Stimulated activated naive CD8-positive, alpha-beta T cell treated with anti-CD3 and anti-CD28 coated beads, Interleukin-15, Interleukin-2, amounts not matched to agents 100 ng/mL and 50 ng/mL, for 24 hours (primary cell): ENCODE results near the gene RBMS3.
"Not testable (repeated sequence)": the region's sequence is repeated elsewhere in the genome, so short reads cannot be mapped to it uniquely, and the experiment has no call there.

Experiments
- H3K27ac Mint-ChIP-seq: one replicate; pipeline ENCODE4 v1.8.0; 2021; ENCODE audit warnings: mild to moderate bottlenecking, mixed read lengths
- H3K27me3 Mint-ChIP-seq: one replicate; pipeline ENCODE4 v1.8.0; 2021; ENCODE audit warnings: mixed read lengths
- H3K36me3 Mint-ChIP-seq: one replicate; pipeline ENCODE4 v1.8.0; 2021; ENCODE audit warnings: low read depth, mixed read lengths
- H3K4me1 Mint-ChIP-seq: one replicate; pipeline ENCODE4 v1.8.0; 2021; ENCODE audit warnings: low read depth, mixed read lengths
- H3K4me3 Mint-ChIP-seq: one replicate; pipeline ENCODE4 v1.8.0; 2021; ENCODE audit warnings: mild to moderate bottlenecking, mixed read lengths
- H3K9me3 Mint-ChIP-seq: one replicate; pipeline ENCODE4 v1.8.0; 2021; ENCODE audit warnings: mixed read lengths

The RBMS3 gene

DNA sequence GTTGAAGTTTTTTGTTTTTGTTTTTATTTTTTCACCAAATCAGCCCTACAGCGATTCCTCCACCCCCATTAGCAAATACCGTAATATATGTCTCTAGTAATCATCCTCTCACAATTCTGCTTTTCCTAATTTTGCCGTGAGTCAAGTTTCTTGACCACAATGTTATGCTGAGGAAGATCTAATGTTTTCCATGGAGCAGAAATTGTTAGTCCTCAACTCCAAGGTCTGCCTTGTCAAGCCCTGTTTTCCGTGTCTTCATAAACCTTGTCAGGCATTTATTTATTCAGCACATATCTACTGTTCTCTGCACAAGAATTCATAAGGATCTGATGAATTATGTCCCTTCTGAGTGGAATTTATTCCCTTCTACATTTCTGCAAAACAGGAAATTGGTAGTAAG is 372.8 kb downstream of the RBMS3 start:
- Mint-ChIP-seq H3K4me3 (no peak overlapping the region), H3K27me3 (no peaks in the 10 kb centered on the region), H3K27ac (no peak overlapping the region), H3K36me3 (no peaks in the 10 kb centered on the region), H3K9me3 (no peaks in the 10 kb centered on the region), H3K4me1 (no peaks in the 10 kb centered on the region)

DNA sequence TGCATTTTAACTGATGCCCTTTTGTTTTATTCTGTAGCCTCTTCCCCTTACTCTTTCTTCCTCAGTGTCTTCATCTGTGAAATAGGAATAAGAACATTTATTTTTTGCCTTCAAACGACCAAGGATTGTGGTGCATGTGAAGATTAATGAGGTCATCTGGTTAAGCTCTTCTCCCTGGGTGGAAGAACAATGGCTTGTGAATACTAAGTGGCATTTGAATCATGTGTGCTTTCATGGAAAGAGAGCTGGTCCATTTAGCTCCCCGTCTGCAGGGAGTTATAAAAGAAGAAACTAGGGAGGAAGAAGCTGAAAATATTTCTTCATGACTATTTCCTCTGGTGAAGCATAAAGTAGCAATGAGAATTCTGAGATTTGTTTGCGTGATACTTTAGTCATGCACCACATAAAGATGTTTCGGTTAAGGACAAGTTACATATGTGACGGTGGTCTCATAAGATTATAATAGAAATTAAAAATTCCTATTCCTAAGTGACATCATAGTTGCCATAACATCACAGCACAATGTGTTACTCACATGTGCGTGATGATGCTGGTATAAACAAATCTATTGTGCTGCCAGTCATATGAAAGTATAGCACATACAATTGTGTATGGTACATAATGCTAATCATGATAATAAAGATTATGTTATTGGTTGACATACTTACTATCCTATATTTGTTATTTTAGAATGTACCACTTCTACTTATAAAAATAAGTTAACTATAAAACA is 374.3 kb downstream of the RBMS3 start:
- Mint-ChIP-seq H3K27ac (no peak overlapping the region), H3K4me1 (no peaks in the 10 kb centered on the region)

DNA sequence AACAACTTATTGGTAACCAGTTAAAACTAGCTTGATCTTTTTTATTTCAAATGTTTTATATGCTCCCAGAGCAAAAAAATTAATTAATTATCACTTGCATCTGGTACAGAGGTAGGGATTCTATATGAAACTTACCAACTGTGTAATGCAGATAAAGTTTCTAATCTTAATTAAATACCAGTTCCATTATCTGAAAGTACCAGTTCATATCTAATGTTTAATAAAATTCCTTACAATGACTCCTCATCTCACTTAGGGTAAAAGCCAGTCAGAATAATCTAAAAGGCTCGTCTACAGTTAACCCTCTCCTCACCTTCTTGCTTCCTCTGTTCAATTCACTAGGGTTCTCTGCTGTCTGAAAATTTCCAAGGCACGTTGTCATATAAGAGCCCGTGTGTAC is 384.8 kb downstream of the RBMS3 start:
- H3K27ac Mint-ChIP-seq: no peak overlapping the region
- no peak overlapping the region for H3K4me3 Mint-ChIP-seq
- H3K27me3 Mint-ChIP-seq: no peaks in the 10 kb centered on the region
- H3K4me1 Mint-ChIP-seq: no peaks in the 10 kb centered on the region
- no peaks in the 10 kb centered on the region for H3K9me3 Mint-ChIP-seq
- no peaks in the 10 kb centered on the region for H3K36me3 Mint-ChIP-seq

More for the DNA sequence above, 374.3 kb downstream of the RBMS3 start:
- Mint-ChIP-seq H3K36me3 (no peaks in the 10 kb centered on the region), H3K9me3 (no peaks in the 10 kb centered on the region), H3K4me3 (no peak overlapping the region), H3K27me3 (no peaks in the 10 kb centered on the region)

DNA sequence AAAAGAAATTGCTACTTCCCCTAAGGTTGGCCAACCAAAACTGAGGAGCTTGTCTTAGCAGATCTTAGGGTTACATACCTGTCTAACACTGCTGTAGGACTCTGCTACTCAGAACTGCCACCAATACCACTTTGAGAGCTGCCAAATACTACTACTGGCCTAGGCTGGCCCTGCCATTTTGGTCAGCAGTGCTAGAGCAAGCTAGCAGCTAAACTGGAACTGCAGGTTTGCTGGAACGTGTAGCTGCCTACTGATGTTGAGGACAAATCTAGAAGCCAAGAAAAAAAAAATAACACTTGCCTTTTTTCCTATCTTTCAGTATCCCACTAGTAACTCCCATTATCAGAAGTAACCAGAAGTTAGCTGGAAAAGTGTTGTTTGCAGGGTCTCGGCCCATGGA is 387.4 kb downstream of the RBMS3 start:
- Mint-ChIP-seq H3K9me3 (peaks cover 5% of the 10 kb centered on the region), H3K4me1 (no peaks in the 10 kb centered on the region), H3K36me3 (no peaks in the 10 kb centered on the region), H3K27ac (no peak overlapping the region), H3K27me3 (no peaks in the 10 kb centered on the region), H3K4me3 (no peak overlapping the region)

DNA sequence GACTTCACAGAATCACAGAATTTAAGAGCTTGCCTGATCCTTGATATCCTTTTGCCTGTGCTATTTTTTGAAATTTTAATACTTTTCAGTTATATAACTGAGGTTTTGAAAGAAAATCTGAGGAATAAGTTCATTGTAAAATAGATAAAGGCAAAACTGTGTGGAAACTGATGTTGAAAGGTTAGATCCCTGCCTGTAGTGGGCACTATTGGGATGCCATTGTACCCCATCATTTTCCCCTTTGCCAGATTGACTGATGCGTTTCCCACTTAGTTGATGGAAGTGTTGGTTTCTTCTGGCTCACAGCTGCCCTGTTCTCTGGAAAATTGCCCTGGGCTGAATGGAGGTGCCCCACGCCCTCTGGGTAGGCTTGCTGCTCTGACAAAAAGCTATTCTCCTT is 387.9 kb downstream of the RBMS3 start:
- H3K27ac Mint-ChIP-seq: no peak overlapping the region

DNA sequence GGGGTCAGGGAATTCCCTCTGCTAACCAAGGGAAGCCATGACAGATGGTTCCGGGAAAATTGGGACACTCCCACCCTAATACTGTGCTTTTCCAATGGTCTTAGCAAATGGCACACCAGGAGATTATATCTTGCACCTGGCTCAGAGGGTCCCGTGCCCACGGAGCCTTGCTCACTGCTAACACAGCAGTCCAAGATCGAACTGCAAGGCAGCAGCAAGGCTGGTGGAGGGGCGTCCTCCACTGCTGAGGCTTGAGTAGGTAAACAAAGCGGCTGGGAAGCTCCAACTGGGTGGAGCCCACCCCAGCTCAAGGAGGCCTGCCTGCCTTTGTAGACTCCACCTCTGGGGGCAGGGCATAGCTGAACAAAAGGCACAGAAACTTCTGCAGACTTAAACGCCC is 389.6 kb downstream of the RBMS3 start:
- H3K4me3 Mint-ChIP-seq, H3K36me3 Mint-ChIP-seq, H3K27ac Mint-ChIP-seq, H3K27me3 Mint-ChIP-seq, H3K4me1 Mint-ChIP-seq: not testable (repeated sequence)
- peaks cover 10% of the 10 kb centered on the region for H3K9me3 Mint-ChIP-seq

More for the DNA sequence above, 387.9 kb downstream of the RBMS3 start:
- H3K4me1 Mint-ChIP-seq: no peaks in the 10 kb centered on the region
- H3K9me3 Mint-ChIP-seq: peaks cover 5% of the 10 kb centered on the region
- no peaks in the 10 kb centered on the region for H3K27me3 Mint-ChIP-seq
- no peaks in the 10 kb centered on the region for H3K36me3 Mint-ChIP-seq
- H3K4me3 Mint-ChIP-seq: no peak overlapping the region

DNA sequence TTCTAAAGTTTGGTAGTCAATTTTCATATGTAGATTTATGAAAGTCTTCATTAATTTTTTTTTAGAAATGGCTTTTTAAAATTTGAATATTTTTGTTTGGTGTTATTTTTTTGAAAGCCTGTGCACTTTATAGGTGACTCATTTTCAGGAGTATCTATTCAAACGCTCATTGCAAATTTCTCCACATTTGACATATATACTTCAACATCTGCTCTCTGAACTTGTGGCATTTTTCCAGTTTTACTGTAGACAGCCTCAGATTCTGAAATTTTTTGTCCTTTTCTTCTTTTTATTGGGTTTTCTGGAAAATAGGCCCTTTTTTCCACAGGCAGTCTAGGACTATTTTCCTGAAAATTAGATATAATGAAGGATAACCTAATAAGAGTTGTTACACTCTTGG is 396.6 kb downstream of the RBMS3 start:
- Mint-ChIP-seq H3K4me3 (no peak overlapping the region), H3K27me3 (no peaks in the 10 kb centered on the region), H3K36me3 (no peaks in the 10 kb centered on the region), H3K9me3 (peaks cover 10% of the 10 kb centered on the region), H3K4me1 (no peaks in the 10 kb centered on the region), H3K27ac (no peak overlapping the region)

DNA sequence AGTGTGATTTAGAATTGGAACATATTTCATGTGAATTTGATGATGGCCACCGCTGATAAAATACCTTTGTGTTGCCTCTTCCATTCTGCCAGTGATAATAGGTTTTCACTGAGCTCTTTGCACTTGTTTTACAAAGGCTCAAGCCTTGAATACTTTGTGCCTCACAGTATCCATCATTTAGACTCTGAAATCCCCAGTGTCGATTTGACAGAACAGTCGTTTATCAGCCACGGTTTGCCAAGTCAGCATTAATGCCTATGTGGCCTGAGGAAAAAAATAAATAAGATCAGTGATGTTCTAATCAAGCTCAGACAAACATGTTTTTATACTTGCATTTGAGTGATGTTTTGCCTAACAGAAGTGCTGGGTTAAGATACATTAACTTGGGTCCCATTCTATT is 399.1 kb downstream of the RBMS3 start:
- H3K27ac Mint-ChIP-seq: no peak overlapping the region
- no peaks in the 10 kb centered on the region for H3K27me3 Mint-ChIP-seq
- no peak overlapping the region for H3K4me3 Mint-ChIP-seq
- no peaks in the 10 kb centered on the region for H3K36me3 Mint-ChIP-seq
- H3K9me3 Mint-ChIP-seq: peaks cover 4% of the 10 kb centered on the region
- H3K4me1 Mint-ChIP-seq: no peaks in the 10 kb centered on the region

DNA sequence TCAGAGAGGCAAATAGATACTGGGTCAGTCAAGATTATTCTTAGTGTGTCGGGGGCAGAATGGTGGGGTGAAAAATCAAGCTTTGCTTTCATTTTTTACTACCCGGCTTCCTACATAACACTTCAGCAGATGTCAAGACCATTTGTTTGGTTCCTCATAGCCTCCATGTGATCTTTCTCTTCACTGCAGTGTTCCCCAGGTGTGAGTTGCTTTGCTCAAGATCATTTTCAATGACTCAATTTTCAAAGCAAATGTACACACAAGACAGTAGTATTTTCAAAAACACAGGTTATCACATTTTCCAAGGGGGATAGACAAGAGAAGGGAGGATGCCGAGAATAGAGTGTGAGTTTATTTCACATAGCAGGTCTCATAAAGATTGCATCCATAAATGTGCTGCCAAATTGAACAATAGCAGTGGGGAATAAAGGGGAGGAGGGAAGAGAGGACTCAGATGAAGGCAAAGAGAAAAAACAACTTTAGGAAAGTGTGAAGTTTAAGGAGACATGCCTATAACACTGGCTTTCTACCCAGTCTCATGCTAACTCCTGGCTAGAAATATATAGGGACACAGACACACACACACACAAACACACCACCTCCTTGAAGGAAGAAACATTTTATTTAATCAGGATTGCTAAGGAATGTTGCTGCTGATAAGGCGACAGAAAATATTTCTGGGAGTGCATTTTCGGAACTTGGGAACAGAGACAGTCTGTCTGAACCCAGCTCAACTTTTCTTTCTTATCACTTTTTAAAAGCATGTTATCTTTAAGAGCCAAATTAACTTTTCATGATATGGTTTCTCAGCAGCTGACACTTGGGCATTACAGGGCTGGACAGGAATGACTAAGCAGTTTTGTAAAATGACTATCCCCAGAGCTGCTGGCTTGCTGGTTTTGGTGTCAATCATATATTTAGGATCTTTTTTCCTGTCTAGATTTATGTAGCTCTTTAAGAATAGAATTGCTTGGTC is 402.4 kb downstream of the RBMS3 start:
- Mint-ChIP-seq H3K4me3 (no peak overlapping the region), H3K27me3 (peaks cover 5% of the 10 kb centered on the region), H3K9me3 (peaks cover 10% of the 10 kb centered on the region), H3K4me1 (peaks cover 4% of the 10 kb centered on the region), H3K36me3 (no peaks in the 10 kb centered on the region), H3K27ac (no peak overlapping the region)

DNA sequence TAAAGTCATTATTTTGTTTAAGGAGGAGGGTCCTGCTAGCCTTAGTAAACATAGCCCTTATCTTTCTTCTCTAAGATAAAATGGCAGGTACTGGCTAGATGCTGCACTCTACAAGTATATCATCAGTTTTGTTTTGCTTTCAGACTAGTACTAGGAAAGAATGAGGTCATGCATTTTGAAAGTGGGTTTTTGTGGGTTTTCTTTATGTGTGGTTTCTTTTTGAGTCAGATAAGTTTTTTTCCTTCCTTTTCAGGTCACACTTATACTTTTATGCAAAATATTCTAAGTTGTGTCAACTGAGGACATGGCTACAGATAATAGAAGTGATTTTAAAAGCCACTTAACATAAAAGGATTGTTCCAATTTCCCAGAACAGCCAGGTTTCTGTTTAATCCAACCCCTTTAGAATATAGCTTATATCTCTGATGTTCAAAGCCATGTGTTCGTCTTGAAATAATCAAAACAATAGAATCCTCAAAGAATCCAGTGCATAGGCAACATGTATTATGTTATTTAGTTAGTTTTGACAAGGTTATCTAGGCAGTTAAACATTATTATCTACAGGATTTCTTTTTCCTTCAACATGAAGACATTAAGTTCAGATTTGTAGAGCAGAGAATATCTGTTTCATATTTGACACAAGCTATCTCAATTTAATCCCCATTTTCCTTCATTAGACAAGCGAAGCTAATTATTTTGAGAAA is 406.2 kb downstream of the RBMS3 start:
- Mint-ChIP-seq H3K36me3 (no peaks in the 10 kb centered on the region), H3K27ac (no peak overlapping the region), H3K4me1 (peaks cover 4% of the 10 kb centered on the region), H3K9me3 (peaks cover 10% of the 10 kb centered on the region), H3K4me3 (no peak overlapping the region), H3K27me3 (peaks cover 5% of the 10 kb centered on the region)

DNA sequence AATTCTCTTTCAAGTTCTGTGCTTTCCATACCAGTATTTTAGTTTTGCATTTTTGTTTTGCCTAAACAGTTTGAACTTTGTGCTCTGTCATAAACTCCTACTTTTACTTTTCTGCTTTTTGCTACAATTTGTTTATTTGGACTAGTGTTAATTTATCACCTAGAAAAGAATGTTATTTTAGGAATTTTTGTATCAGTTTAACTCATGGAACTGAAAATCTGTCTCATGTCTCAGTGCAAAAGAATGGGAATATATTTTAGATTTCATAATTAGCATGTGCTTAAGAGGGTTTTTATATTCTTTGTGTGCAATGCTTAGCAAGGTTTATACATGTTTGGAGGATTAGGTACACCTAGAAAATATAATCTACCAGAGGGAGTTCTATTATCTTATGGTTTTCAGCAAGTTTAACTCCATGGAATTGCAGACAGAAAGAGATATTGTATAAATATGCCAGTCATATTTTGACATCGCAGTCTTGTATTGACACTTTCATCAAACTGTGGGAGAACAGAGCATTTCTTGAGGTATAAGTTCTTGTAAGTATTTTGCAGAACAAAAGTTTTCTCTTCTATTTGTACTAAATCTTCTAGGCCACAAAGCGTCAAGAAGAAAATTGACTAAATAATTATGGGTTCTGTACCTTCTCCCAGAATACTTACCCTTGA is 409.9 kb downstream of the RBMS3 start:
- peaks cover 4% of the 10 kb centered on the region for H3K4me1 Mint-ChIP-seq
- H3K36me3 Mint-ChIP-seq: no peaks in the 10 kb centered on the region
- peaks cover under 1% of the 10 kb centered on the region for H3K9me3 Mint-ChIP-seq
- no peak overlapping the region for H3K27ac Mint-ChIP-seq
- H3K4me3 Mint-ChIP-seq: no peak overlapping the region
- H3K27me3 Mint-ChIP-seq: peaks cover 9% of the 10 kb centered on the region

DNA sequence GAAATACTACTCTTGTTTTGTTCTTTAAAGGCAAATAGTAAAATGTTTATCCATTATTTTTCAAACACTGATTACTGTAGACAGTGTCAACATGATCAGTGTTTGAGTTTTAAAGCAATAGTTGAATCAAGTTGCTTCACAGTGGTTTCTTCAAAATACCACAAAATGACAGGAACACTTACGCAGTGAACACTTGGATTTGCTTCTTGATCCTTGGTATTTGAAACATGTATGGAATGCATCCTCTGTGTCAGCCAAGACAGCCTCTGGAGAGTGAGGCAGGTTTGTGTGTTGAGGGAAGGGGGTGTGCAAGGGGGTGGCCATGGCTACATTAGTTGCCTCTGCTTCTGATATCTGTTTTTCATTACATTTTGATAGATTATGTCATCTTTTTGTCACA is 413.0 kb downstream of the RBMS3 start:
- H3K9me3 Mint-ChIP-seq: no peaks in the 10 kb centered on the region
- H3K4me1 Mint-ChIP-seq: no peaks in the 10 kb centered on the region
- H3K27ac Mint-ChIP-seq: no peak overlapping the region
- H3K4me3 Mint-ChIP-seq: no peak overlapping the region
- peaks cover 8% of the 10 kb centered on the region for H3K27me3 Mint-ChIP-seq
- H3K36me3 Mint-ChIP-seq: no peaks in the 10 kb centered on the region

DNA sequence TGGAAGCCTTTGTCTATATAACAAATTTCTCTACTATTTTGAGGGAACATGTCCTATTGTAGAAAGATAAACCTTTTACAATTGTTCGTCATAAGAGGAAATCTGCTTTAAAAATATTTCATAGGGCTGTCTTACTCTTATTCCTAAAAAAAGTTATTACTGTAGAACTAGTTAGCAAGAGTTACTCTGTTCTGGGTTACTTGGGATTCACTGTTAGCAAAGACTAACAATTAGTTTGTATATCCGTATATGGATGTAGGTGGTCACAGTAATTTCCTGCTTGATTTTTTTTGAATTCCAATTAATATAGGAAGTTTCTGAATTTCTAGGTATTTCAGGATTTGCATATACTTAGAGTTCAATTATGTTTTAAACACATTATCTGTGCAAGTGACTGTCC is 413.5 kb downstream of the RBMS3 start:
- Mint-ChIP-seq H3K9me3 (no peaks in the 10 kb centered on the region), H3K4me1 (no peaks in the 10 kb centered on the region)

DNA sequence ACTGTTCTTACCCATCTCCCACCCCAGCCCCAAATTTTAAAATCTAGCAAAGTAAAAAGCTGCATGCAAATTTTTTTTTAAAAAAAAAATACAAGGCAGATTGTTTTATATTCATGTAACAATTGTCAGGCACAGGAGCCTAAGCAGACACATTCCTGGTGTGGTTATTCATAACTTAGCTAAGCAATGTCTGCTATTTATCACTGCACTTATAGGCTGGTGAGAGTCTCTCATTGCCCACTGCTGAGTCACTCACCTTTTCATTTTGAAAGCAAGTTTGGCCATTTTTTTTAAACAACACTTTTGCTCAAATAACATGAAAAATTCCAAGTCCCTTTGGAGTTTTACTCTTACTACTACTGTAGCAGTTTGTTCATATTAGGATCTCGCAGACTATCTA is 413.9 kb downstream of the RBMS3 start:
- no peak overlapping the region for H3K4me3 Mint-ChIP-seq

More for the DNA sequence above, 413.5 kb downstream of the RBMS3 start:
- Mint-ChIP-seq H3K4me3 (no peak overlapping the region), H3K27ac (no peak overlapping the region), H3K27me3 (peaks cover 8% of the 10 kb centered on the region), H3K36me3 (no peaks in the 10 kb centered on the region)

More for the DNA sequence above, 413.9 kb downstream of the RBMS3 start:
- no peaks in the 10 kb centered on the region for H3K4me1 Mint-ChIP-seq
- H3K9me3 Mint-ChIP-seq: no peaks in the 10 kb centered on the region
- H3K36me3 Mint-ChIP-seq: no peaks in the 10 kb centered on the region
- no peak overlapping the region for H3K27ac Mint-ChIP-seq
- H3K27me3 Mint-ChIP-seq: peaks cover 8% of the 10 kb centered on the region
